Urothelium cell line (cell line): ENCODE data around the gene PANK4.
"Not testable (repeated sequence)": the region's sequence is repeated elsewhere in the genome, so short reads cannot be mapped to it uniquely, and the experiment has no call there.

Experiments used
- DNase-seq: peaks from one replicate; pipeline ENCODE4 v3.0.0; 2011; ENCODE audit warnings: low spot score, mixed read lengths
- FAIRE-seq: peaks from 2 replicates; lab custom pipeline; 2011; peaks lifted over from hg19 to GRCh38; lab: Jason Lieb, UNC

PANK4 gene

GRCh38 chr1:2559509-2560298 lies 33.3 kb upstream of the PANK4 start:
- FAIRE-seq (no peak), DNase-seq (no peak)

- FAIRE-seq, result no peak
- no peak for DNase-seq
These were observed 32.5 kb upstream of the PANK4 start for GRCh38 chr1:2558861-2559260.

GRCh38 chr1:2558420-2558819 lies 32.0 kb upstream of the PANK4 start:
- FAIRE-seq (no peak), DNase-seq (no peak)

GRCh38 chr1:2557482-2558400 lies 31.3 kb upstream of the PANK4 start:
- no peak for DNase-seq
- FAIRE-seq, result no peak

DNA sequence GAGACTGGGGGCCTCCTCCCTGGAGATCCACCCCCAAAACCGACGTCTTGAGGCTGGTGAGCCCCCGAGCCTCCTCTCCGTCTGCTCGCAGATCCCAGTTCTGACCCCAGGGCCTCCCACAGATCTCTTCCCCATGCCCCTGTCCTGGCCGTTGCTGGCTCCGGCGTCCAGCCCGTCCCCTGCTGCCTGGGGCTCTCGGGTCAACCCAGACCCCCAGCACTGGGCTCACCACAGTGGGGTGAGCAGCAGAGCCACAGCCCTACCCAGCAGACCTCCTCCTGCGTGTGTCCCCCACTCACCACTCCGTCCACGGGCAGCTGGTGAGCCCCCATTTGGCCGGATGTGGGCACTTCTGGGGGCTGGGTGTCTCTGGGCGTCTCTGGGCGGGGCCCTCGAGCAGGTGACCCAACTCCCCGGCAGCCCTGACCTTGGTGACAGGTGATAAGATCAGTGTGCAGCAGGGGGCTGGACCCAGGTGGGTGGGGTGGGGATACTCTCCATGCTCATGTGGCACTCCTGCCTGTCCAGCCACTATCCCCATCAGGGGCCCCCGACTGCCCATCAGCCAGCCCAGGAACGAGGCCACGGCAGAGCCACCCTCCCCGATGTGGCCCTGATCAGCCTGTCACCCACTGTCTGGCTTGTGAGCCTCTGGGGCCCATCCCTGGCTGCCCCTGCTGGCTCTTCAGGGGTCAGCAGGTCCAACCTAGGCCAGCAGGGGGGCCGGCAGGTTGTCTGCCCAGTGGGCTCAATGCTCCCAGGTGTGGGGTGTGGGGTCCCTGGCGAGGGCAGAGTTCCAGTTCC lies 30.5 kb upstream of the PANK4 start:
- no peak for DNase-seq
- FAIRE-seq, result no peak

DNA sequence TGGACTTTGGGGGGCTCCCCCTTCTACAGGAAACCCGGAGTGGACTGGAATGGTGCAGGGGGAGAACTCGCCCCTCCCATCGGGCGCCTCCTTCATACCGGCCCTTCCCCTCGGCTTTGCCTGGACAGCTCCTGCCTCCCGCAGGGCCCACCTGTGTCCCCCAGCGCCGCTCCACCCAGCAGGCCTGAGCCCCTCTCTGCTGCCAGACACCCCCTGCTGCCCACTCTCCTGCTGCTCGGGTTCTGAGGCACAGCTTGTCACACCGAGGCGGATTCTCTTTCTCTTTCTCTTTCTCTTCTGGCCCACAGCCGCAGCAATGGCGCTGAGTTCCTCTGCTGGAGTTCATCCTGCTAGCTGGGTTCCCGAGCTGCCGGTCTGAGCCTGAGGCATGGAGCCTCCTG lies 29.9 kb upstream of the PANK4 start, which contains the start of gene TNFRSF14:
Gene TNFRSF14, plus strand, starts transcription at position 95 of the 401 bp plus-strand sequence. Its CDS starts 294 bp downstream, at position 389.
- no peak for FAIRE-seq
- peak; percentile 50 for DNase-seq

DNA sequence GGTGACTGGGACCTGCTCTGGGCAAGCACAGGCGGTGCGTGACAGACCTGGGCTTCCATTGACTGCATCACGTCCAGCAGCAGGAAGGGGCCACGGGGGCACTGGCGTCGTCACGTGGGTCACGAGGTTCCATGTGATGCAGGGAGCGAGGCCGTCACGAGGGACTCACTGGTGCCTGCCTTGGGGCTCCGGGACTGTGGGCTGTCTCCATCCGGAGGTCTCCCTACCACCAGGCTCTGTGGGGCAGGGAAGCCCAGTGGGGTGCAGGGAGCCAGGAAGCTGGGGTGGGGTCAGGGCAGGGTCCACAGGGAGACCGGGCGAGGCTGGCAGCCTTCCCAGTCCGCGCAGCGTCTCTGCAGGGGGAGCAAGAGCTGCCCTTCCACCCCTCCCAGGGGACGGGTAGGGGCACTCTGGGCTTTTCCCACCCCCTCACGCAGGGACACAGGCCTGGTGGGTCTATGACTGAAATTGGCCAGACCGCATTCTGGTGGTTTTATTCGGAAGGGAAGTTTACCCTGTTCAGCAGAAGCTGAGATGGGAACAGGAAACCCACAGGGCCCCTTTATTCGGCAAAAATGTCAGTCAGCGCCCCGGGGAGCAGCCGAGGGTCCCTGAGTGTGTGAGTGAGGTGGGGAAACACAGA lies 29.4 kb upstream of the PANK4 start:
- DNase-seq (peak; percentile 35), FAIRE-seq (no peak)

DNA sequence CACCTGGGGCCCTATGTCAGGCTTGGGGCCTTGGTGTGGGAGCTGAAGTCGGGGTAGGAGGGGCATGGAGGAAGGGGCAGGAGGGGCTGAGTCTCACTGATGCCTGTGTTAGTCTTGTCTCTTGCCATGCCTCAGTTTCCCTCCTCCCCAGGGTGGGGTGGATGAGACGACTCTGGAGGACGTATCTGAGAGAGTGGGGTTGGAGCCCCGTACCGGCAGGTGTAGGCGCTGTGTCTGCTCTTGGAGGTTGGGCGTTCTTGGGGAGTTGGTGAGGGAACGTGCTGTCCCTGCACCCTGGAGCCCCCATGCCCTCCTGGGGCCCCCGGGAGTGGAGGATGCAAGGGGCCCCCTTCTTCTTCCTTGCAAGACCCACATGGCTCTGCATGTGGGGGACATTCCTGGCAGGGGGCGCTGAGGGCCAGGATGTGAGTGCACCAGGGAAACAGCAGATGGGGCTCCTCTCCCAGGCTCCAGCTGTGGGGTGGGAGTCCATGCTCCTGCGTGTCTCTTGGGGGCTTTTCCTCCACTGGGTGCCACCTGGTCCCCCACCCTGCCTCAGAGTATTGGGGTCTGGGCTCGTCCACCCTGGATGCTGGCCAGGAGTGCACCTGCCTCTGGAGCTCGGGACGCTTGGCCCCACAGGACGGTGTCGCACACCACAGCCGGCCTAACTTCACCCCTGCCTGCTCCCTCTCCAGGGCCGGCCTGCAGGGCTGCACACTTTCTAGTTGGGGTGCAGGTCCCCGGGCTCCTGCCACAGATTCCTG lies 28.4 kb upstream of the PANK4 start:
- FAIRE-seq, result no peak
- DNase-seq, result no peak

- FAIRE-seq, result no peak
These were observed 27.6 kb upstream of the PANK4 start for GRCh38 chr1:2553871-2554620.

GRCh38 chr1:2553076-2553475 lies 26.7 kb upstream of the PANK4 start:
- not testable (repeated sequence) for DNase-seq, FAIRE-seq

More at GRCh38 chr1:2553871-2554620, 27.6 kb upstream of the PANK4 start:
- no peak for DNase-seq

DNA sequence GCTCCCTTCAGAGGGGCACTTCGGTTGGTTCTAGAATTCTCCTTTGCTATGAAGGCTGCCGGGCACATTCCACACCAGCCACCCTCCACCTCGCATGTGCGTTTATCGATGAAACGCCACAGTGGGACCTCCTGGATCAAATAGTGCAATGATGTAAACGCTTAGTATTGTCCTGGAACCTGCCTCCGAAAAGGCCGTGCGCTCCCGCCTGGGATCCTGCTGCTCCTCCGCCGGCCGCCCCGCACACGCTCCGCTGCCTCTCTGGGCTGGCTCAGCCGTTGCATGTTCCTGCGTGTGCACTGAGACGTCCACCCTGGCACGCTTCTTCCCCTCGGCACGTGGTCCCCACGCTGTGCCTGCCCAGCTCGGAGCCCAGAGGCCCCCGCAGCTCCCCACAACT lies 25.8 kb upstream of the PANK4 start:
- FAIRE-seq, result no peak
- no peak for DNase-seq

DNA sequence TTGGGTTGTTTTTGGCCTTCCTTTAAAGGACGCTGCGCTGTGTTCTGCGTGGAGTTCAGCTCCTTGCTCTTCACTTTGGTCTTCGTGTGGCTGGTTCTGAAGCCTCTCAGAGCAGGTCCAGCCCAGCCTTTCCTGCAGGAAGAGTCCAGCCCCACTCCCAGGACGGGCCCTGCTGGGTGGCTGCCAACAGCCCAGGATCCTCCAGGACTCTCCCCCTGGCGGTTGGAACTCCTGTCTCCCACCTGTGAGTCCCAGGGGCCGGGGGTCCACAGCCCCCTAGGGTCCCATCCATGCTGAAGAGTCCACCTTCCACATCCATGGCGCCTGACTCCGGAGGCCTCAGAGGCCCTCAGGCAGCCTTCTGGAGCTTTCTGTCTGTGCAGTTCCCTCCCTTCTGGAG lies 25.1 kb upstream of the PANK4 start:
- DNase-seq, FAIRE-seq: not testable (repeated sequence)

DNA sequence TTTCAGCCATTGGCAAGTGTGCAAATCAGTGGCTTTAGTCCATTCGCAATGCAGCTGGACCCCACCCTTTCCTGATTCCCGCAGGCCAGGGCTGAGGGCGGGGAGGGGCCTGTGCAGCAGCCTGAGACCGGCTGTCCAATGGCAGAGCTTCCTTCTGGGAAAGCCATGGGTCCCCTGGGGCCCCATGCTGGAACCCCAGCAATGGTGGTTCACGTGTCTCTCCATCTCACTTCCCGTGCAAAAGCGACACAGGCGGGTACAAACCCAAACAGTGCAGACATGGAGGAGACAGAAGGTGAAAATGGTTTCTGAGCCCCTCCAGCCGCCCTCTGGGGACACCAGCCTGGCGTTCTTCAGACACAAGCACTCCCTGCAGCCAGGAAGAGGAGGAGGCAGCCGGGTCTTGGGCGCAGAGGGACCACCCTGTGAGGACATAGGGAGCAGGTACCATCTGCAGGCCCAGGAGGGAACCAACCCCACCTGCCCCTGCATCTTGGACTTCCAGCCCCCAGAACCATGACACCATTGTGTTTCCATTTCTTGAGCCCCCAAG lies 24.0 kb upstream of the PANK4 start:
- DNase-seq, result not testable (repeated sequence)

DNA sequence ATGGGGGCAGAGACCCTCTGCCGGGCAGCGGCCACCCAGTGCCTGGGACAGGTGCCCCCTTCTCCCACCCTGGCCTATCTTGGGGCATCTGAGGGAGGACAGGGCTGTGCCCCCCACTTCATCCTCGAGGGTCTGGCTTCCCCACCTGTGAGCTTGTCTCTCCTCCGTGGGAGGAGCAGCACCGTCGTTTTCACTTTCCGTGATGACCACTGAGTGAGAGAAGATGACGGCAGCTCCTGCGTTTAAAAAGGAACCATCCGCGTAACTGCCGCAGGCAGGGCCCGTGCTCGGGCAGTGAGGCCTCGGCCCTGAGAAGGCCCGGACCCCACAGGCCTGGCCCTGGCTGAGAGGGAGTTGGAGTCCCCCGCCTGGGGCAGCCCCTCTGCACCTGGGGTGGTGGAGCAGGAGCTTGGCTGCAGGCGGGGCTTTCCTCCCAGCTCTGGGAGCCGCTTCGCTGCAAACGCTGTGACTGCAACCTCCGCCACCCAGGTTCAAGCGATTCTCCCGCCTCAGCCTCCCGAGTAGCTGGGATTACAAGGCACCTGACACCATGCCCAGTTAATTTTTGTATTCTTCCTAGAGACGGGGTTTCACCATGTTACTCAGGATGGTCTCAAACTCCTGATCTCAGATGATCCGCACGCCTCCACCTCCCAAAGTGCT lies 23.1 kb upstream of the PANK4 start:
- not testable (repeated sequence) for FAIRE-seq, DNase-seq

More for the DNA sequence above, 24.0 kb upstream of the PANK4 start:
- not testable (repeated sequence) for FAIRE-seq

- DNase-seq (peak; percentile 74), FAIRE-seq (no peak)
These were observed 21.7 kb upstream of the PANK4 start for GRCh38 chr1:2548068-2548589.

- no peak for FAIRE-seq
- DNase-seq, result no peak
These were observed 21.0 kb upstream of the PANK4 start for GRCh38 chr1:2547210-2548067.
